GM12878 (cell line): Measurements from ENCODE around the gene PTBP3. TPM values are rescaled to one million over a fixed set of nuclear protein-coding genes. Genes with fewer than 3 reads are reported as not detected.

Experiments used
- ATAC-seq: fragments of 200-7000 bp; cut with Tn5 transposase; 3 replicates; pipeline ENCODE4 v1.9.1; 2020; ENCODE audit warnings: mild to moderate bottlenecking, moderate library complexity
- BruUV-seq: library from RNA; stranded (reverse); fragments of 400-500 nt; replicated peaks from 2 replicates; lab custom pipeline; 2021; lab: Mats Ljungman, UMichigan
- CTCF ChIA-PET: fragments of 300-600 bp; sonication (Branson Sonifier 250); formaldehyde crosslinking; extraction: SDS; loops from one replicate; lab custom pipeline; 2021; ENCODE audit warnings: inconsistent platforms; lab: Yijun Ruan, JAX
- POLR2A ChIA-PET: fragments of 350-600 bp; formaldehyde crosslinking; extraction: SDS; loops from one replicate; lab custom pipeline; 2021; ENCODE audit warnings: inconsistent platforms; lab: Charles Lee
- RAD21 ChIA-PET: fragments of 300-600 bp; sonication (Branson Sonifier 250); formaldehyde crosslinking; loops from one replicate; lab custom pipeline; 2023; ENCODE audit warnings: antibody characterized with exemption; ENCODE audit not compliant: unreplicated experiment; lab: Charles Lee
- SMC1A ChIA-PET: fragments of 300-600 bp; sonication (Branson Sonifier 250); formaldehyde crosslinking; loops from one replicate; lab custom pipeline; 2023; ENCODE audit not compliant: unreplicated experiment, uncharacterized antibody; lab: Charles Lee
- DNase-seq: peaks from one replicate; pipeline ENCODE4 v3.0.0-alpha.2; 2011; ENCODE audit warnings: low read depth, low spot score
- FAIRE-seq: peaks from 3 replicates; lab custom pipeline; 2011; peaks lifted over from hg19 to GRCh38; lab: Jason Lieb, UNC
- H2AFZ ChIP-seq: 2 replicates; pipeline ENCODE4 v1.6.0; 2011; ENCODE audit warnings: low read depth, low read length, control low read depth; ENCODE audit not compliant: control insufficient read depth
- H3K27ac ChIP-seq: 2 replicates; pipeline ENCODE4 v1.5.1; 2011; ENCODE audit warnings: control low read depth; ENCODE audit not compliant: control insufficient read depth, insufficient read depth
- H3K27me3 ChIP-seq, 2 experiments: replicated peaks in 1 of 2; 2 replicates each; pipeline versions ENCODE4 v1.6.0 to v1.6.1; 2011; ENCODE audit warnings: low read length in 1 of 2; ENCODE audit not compliant: control insufficient read depth in 2 of 2, insufficient read depth in 2 of 2
- H3K36me3 ChIP-seq, 2 experiments: 2 replicates each; pipeline ENCODE4 v1.5.1; 2011; ENCODE audit warnings: low read length in 1 of 2; ENCODE audit not compliant: control insufficient read depth in 2 of 2, insufficient read depth in 2 of 2
- H3K4me1 ChIP-seq: 2 replicates; pipeline ENCODE4 v1.6.1; 2011; ENCODE audit warnings: mild to moderate bottlenecking, low read length, moderate library complexity, mixed read lengths; ENCODE audit not compliant: control insufficient read depth, insufficient read depth
- H3K4me2 ChIP-seq: 2 replicates; pipeline ENCODE4 v1.6.0; 2011; ENCODE audit warnings: control low read depth; ENCODE audit not compliant: control insufficient read depth, insufficient read depth
- H3K4me3 ChIP-seq: fragments of 200-600 bp; sonication (generic); 2 replicates; pipeline ENCODE4 v1.5.1; 2016
- H3K79me2 ChIP-seq: 2 replicates; pipeline ENCODE4 v1.6.0; 2011; ENCODE audit warnings: low read length; ENCODE audit not compliant: control insufficient read depth, insufficient read depth
- H3K9ac ChIP-seq: 2 replicates; pipeline ENCODE4 v1.8.0; 2011; ENCODE audit warnings: low read length, control low read depth, mixed read lengths; ENCODE audit not compliant: control insufficient read depth, insufficient read depth
- H3K9me3 ChIP-seq: replicated peaks from 3 replicates; pipeline ENCODE4 v1.5.1; 2011; ENCODE audit warnings: mild to moderate bottlenecking, low read length; ENCODE audit not compliant: control insufficient read depth, insufficient read depth
- H4K20me1 ChIP-seq: 2 replicates; pipeline ENCODE4 v1.6.0; 2011; ENCODE audit not compliant: control insufficient read depth, insufficient read depth
- BRCA1 ChIP-seq: IDR thresholded peaks from 2 replicates; pipeline ENCODE4 v1.6.1; 2011; ENCODE audit warnings: low read depth, low read length, improper control_type of control experiment
- EZH2 ChIP-seq: IDR thresholded peaks from 2 replicates; pipeline ENCODE4 v1.6.1; 2012; ENCODE audit warnings: low read depth, mild to moderate bottlenecking, control low read depth, inconsistent platforms, low read length, borderline replicate concordance; ENCODE audit not compliant: control insufficient read depth
- HDAC2 ChIP-seq: fragments of 200-600 bp; sonication (generic); IDR thresholded peaks from 2 replicates; pipeline ENCODE4 v1.6.1; 2017
- KDM1A ChIP-seq: fragments of 200-600 bp; sonication (generic); IDR thresholded peaks from 2 replicates; pipeline ENCODE4 v1.6.1; 2016; ENCODE audit warnings: borderline replicate concordance
- NBN ChIP-seq: fragments of 450-650 bp; IDR thresholded peaks from 2 replicates; pipeline ENCODE4 v1.6.1; 2016
- NFXL1 ChIP-seq: fragments of 450-650 bp; IDR thresholded peaks from 2 replicates; pipeline ENCODE4 v1.6.1; 2017; ENCODE audit warnings: antibody characterized with exemption, mild to moderate bottlenecking, borderline replicate concordance
- TARDBP ChIP-seq: IDR thresholded peaks from 2 replicates; pipeline ENCODE4 v1.6.1; 2016; ENCODE audit warnings: borderline replicate concordance
- ZZZ3 ChIP-seq: IDR thresholded peaks from 2 replicates; pipeline ENCODE4 v1.6.1; 2011; ENCODE audit warnings: low read depth; ENCODE audit not compliant: control insufficient read depth, insufficient read length
- WGBS: methylation state at CpG from one replicate; pipeline ENCODE4 v1.1.6; 2016; ENCODE audit warnings: low lambda C conversion rate; ENCODE audit not compliant: insufficient replicate concordance, insufficient coverage; ENCODE audit errors: missing lambda C conversion rate; 5-methylcytosine and 5-hydroxymethylcytosine counted together
- in situ Hi-C: fragments of 300-500 bp; cut with MboI; formaldehyde crosslinking; loops from 9 replicates; pipeline ENCODE4 v1.14.3; 2018; ENCODE audit warnings: mixed read lengths
- intact Hi-C: fragments of 100-400 bp; cut with micrococcal nuclease; formaldehyde crosslinking; loops from one replicate; pipeline ENCODE4 v1.14.2; 2022; ENCODE audit not compliant: unreplicated experiment
- polyA plus RNA-seq, 11 experiments: library from polyadenylated mRNA; depleted of rRNA in 4 of 11; unstranded in 6 of 11; stranded (reverse) in 5 of 11; fragments of >200 nt; fragmentation: Nextera tagmentation in 4 of 11; fragmentation: Illumina TruSeq in 1 of 11; extraction: Ambion mirVana in 4 of 11; extraction: Trizol in 1 of 11; gene quantifications; 1 replicate in 1 of 11; 2 replicates in 10 of 11; pipeline versions ENCODE4 v1.2.1 to v1.2.3, GENCODE V29; 2011 to 2016; ENCODE audit warnings: inconsistent platforms in 2 of 11, missing spikeins in 2 of 11, low read depth in 1 of 11
- total RNA-seq, 4 experiments: library from RNA; depleted of rRNA in 3 of 4; stranded (reverse); fragments of >200 nt in 3 of 4; fragmentation: Illumina TruSeq in 1 of 4; extraction: Trizol in 1 of 4; gene quantifications; 2 replicates each; pipeline versions ENCODE4 v1.2.1 to v1.2.3, GENCODE V29; 2013 to 2021
- TF ChIP-seq, protein P1 (sequence below): IDR thresholded peaks from 2 replicates; pipeline ENCODE4 v1.6.1; 2012; ENCODE audit warnings: improper control_type of control experiment, low read depth, low read length; ENCODE audit not compliant: insufficient replicate concordance

Gene PTBP3
- total and polyA plus RNA-seq, 10 of the 15 experiments (the other 5 are each of a cell fraction or from before 2014, with no cell fraction given): 12.5 to 104 (median 52.7) TPM

DNA sequence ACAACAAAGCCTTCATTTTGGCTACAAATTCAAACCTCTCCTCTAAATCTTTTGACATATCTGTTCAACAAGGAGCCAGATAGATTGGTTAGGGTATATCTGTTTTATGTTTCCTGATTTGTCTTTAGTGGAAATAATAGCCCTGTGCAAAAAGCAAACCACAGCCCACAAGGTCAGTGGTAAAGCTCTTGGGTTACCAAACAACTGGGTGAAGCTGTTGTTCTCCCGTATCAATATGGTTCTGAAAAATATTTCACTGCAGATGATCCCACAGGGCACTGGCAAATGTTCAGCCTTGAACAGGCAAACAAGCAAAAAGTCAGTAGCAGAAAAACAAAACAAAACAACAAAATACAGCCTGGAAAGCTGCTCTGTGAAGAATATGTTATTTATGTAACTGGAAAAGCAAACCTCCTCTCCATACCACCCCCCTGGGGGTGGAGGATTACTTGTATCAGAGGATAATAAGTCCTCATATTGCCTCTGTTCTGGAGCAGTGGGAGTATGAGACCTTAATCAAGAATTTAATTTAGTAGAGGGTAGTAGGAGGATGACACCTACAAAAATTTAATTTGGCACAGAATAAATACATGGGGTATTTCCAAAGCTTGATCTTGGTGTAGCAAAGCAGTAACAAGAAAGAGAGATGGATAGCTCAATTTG is 20.8 kb upstream of the PTBP3 start:
- H3K9ac ChIP-seq: no peak overlapping the region
- H3K27me3 ChIP-seq: no peaks in the 10 kb centered on the region
- no peaks in the 10 kb centered on the region for H3K4me1 ChIP-seq
- H3K4me3 ChIP-seq: no peak overlapping the region
- in situ Hi-C loops: no loop called here
- WGBS: 36% methylated on average over 1 of the region's 1 CpG
- H3K4me2 ChIP-seq: no peak overlapping the region
- ChIA-PET CTCF (interaction anchor here (0.7 to 1.7 kb wide), 3 partner anchors 241 to 380 kb away, joined by 3 to 4 read pairs (median 3); no protein-coding TSS in a partner anchor), POLR2A (no interaction called here), SMC1A (interaction anchor here (1.0 to 1.5 kb wide), 4 partner anchors 8 to 257 kb away, joined by 3 to 6 read pairs (median 4); no protein-coding TSS in a partner anchor)
- ATAC-seq: no peak
- FAIRE-seq: no peak
- no peaks in the 10 kb centered on the region for H3K9me3 ChIP-seq
- TF ChIP-seq HDAC2: no peak
- TF ChIP-seq NBN: no peak
- no peak for TF ChIP-seq ZZZ3
- TF ChIP-seq, protein P1, sequence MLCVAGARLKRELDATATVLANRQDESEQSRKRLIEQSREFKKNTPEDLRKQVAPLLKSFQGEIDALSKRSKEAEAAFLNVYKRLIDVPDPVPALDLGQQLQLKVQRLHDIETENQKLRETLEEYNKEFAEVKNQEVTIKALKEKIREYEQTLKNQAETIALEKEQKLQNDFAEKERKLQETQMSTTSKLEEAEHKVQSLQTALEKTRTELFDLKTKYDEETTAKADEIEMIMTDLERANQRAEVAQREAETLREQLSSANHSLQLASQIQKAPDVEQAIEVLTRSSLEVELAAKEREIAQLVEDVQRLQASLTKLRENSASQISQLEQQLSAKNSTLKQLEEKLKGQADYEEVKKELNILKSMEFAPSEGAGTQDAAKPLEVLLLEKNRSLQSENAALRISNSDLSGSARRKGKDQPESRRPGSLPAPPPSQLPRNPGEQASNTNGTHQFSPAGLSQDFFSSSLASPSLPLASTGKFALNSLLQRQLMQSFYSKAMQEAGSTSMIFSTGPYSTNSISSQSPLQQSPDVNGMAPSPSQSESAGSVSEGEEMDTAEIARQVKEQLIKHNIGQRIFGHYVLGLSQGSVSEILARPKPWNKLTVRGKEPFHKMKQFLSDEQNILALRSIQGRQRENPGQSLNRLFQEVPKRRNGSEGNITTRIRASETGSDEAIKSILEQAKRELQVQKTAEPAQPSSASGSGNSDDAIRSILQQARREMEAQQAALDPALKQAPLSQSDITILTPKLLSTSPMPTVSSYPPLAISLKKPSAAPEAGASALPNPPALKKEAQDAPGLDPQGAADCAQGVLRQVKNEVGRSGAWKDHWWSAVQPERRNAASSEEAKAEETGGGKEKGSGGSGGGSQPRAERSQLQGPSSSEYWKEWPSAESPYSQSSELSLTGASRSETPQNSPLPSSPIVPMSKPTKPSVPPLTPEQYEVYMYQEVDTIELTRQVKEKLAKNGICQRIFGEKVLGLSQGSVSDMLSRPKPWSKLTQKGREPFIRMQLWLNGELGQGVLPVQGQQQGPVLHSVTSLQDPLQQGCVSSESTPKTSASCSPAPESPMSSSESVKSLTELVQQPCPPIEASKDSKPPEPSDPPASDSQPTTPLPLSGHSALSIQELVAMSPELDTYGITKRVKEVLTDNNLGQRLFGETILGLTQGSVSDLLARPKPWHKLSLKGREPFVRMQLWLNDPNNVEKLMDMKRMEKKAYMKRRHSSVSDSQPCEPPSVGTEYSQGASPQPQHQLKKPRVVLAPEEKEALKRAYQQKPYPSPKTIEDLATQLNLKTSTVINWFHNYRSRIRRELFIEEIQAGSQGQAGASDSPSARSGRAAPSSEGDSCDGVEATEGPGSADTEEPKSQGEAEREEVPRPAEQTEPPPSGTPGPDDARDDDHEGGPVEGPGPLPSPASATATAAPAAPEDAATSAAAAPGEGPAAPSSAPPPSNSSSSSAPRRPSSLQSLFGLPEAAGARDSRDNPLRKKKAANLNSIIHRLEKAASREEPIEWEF: no peak
- TF ChIP-seq TARDBP: no peak
- no peak for TF ChIP-seq KDM1A
- no peak for TF ChIP-seq EZH2
- TF ChIP-seq NFXL1: no peak
- TF ChIP-seq BRCA1: no peak
- TF ChIP-seq, all 136 proteins: peak for 0
- no peak for DNase-seq
- Histone ChIP-seq H3K79me2 (no peaks in the 10 kb centered on the region), H3K36me3 (no peaks in the 10 kb centered on the region), H2AFZ (no peak overlapping the region), H4K20me1 (no peaks in the 10 kb centered on the region), H3K27ac (no peak overlapping the region)
- intact Hi-C loops: no loop called here
- RAD21 ChIA-PET: interaction anchor here (1.2 to 1.4 kb wide), 2 partner anchors 23 to 241 kb away, joined by 3 read pairs; no protein-coding TSS in a partner anchor
- BruUV-seq: no TSS peak
